Body of pancreas (tissue), 4 donors: ENCODE data around the gene GARS1.

Experiments
- CTCF ChIP-seq, 7 experiments: fragments of 450-650 bp in 4 of 7; fragments of 200-600 bp in 3 of 7; sonication (generic) in 3 of 7; IDR thresholded peaks; one replicate each; pipeline ENCODE4 v1.5.1; 2016 to 2019; ENCODE audit warnings: antibody characterized with exemption in 7 of 7
- POLR2A ChIP-seq, 3 donors: fragments of 450-650 bp; IDR thresholded peaks; one replicate each; pipeline ENCODE4 v1.6.1; 2016; ENCODE audit warnings: antibody characterized with exemption in 3 of 3, mild to moderate bottlenecking in 2 of 3

- no peak for TF ChIP-seq CTCF (IDR thresholded peaks at IDR 0.05)
- no peak for TF ChIP-seq POLR2A (IDR thresholded peaks at IDR 0.05)
Measured at GRCh38 chr7:30553546-30553945, 41.1 kb upstream of the GARS1 start.
